ENCODE data around the gene TOR4A.

TOR4A gene

GRCh38 chr9:137232510-137232909 is 45.0 kb upstream of the TOR4A start:
- Histone ChIP-seq H3K9ac (no peak overlapping the region), H3K9me3 (ENCODE audit: control insufficient read depth, low read length) (no peaks in the 10 kb centered on the region), H3K27ac (no peak overlapping the region), H3K79me2 (no peaks in the 10 kb centered on the region), H3K4me3 (ENCODE audit: low read depth, low read length) (no peak overlapping the region), H3K36me3 (ENCODE audit: control insufficient read depth, insufficient read depth, low read length) (no peaks in the 10 kb centered on the region), H3K4me1 (peaks cover 11% of the 10 kb centered on the region), H2AFZ (no peak overlapping the region), H3K27me3 (ENCODE audit: control insufficient read depth, insufficient read depth, low read length) (no peaks in the 10 kb centered on the region), H3K4me2 (ENCODE audit: low read length) (no peak overlapping the region)
- no peak for TF ChIP-seq CTCF (IDR thresholded peaks at IDR 0.05)

GRCh38 chr9:137233143-137233980 is 44.2 kb upstream of the TOR4A start:
- TF ChIP-seq CTCF (IDR thresholded peaks at IDR 0.05) = no peak
- Histone ChIP-seq H3K27ac (no peak overlapping the region), H3K4me3 (ENCODE audit: low read depth, low read length) (no peak overlapping the region), H3K4me2 (ENCODE audit: low read length) (no peak overlapping the region), H3K36me3 (ENCODE audit: control insufficient read depth, insufficient read depth, low read length) (no peaks in the 10 kb centered on the region), H3K27me3 (ENCODE audit: control insufficient read depth, insufficient read depth, low read length) (no peaks in the 10 kb centered on the region), H3K9ac (no peak overlapping the region), H3K79me2 (no peaks in the 10 kb centered on the region), H3K9me3 (ENCODE audit: control insufficient read depth, low read length) (no peaks in the 10 kb centered on the region), H3K4me1 (peaks cover 14% of the 10 kb centered on the region), H2AFZ (no peak overlapping the region)

- no peak overlapping the region for H3K27ac ChIP-seq
- H3K4me1 ChIP-seq = peaks cover 14% of the 10 kb centered on the region
- H3K9ac ChIP-seq = no peak overlapping the region
- no peak overlapping the region for H3K4me3 ChIP-seq (ENCODE audit: low read depth, low read length)
- no peak overlapping the region for H3K4me2 ChIP-seq (ENCODE audit: low read length)
- H3K36me3 ChIP-seq (ENCODE audit: control insufficient read depth, insufficient read depth, low read length) = no peaks in the 10 kb centered on the region
- TF ChIP-seq CTCF (IDR thresholded peaks at IDR 0.05) = no peak
- no peak overlapping the region for H2AFZ ChIP-seq
- no peaks in the 10 kb centered on the region for H3K79me2 ChIP-seq
- no peaks in the 10 kb centered on the region for H3K9me3 ChIP-seq (ENCODE audit: control insufficient read depth, low read length)
- no peaks in the 10 kb centered on the region for H3K27me3 ChIP-seq (ENCODE audit: control insufficient read depth, insufficient read depth, low read length)
These were observed 43.4 kb upstream of the TOR4A start for GRCh38 chr9:137234055-137234697.

GRCh38 chr9:137234758-137235423 is 42.6 kb upstream of the TOR4A start:
- no peak for TF ChIP-seq CTCF (IDR thresholded peaks at IDR 0.05)
- no peaks in the 10 kb centered on the region for H3K9me3 ChIP-seq (ENCODE audit: control insufficient read depth, low read length)
- H3K36me3 ChIP-seq (ENCODE audit: control insufficient read depth, insufficient read depth, low read length) = no peaks in the 10 kb centered on the region
- no peak overlapping the region for H3K27ac ChIP-seq
- H3K4me3 ChIP-seq (ENCODE audit: low read depth, low read length) = no peak overlapping the region
- H3K27me3 ChIP-seq (ENCODE audit: control insufficient read depth, insufficient read depth, low read length) = no peaks in the 10 kb centered on the region
- H3K4me2 ChIP-seq (ENCODE audit: low read length) = no peak overlapping the region
- peaks cover 14% of the 10 kb centered on the region for H3K4me1 ChIP-seq
- no peak overlapping the region for H3K9ac ChIP-seq
- no peak overlapping the region for H2AFZ ChIP-seq
- no peaks in the 10 kb centered on the region for H3K79me2 ChIP-seq
